NCI-H2227 (cell line): Measurements from ENCODE around the gene PRPS1.
A peak's percentile ranks its signal among the peaks of the same experiment; 100 is the strongest.
"Not testable (repeated sequence)": the region's sequence is repeated elsewhere in the genome, so short reads cannot be mapped to it uniquely, and the experiment has no call there.

Experiments
- DNase-seq: peaks from one replicate; lab custom pipeline; 2025; ENCODE audit not compliant: unreplicated experiment; lab: John Stamatoyannopoulos, UW

The PRPS1 gene

DNA sequence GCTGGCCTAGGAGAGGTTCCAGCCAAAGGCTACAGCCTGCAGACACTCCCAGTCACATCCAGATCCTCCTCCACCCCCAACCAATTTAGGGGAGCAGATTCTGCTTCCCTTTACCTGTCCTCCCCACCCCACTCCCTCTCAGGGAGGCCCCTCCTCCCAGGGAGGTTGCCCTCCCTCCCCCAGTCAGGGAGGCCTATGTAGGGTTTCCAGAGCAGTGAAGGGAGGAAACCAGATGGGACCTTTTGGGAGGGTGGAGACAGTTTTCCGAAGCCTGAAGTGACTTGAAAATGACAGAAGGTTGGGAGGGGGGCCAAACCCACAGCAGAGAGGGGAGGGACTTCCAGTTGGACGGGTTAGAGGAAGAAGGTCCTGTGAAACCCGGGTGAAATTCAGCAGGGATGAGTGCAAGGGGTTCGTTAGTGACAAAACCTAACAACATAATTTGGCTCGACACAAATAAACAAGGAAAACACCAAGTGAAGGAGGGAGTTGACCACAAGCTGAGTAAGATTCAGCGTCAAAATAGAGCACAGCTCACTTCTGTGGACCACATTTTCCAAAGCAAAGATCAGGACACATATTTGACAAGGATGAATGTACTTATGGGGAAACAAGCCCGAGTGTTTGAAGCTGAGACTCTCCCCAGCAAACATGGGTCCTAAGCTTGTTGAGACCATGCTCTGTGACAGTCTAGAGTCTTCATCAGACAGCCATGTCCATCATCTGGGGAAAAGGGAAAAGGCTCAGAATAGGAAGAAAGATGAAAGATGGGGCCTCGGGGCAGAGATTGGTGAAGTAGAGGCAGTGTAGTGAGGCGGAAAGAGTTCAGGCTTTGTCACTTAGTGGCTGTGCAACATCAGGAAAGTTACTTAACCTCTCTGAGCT lies 46.4 kb downstream of the PRPS1 start:
- DNase-seq, result no peak

DNA sequence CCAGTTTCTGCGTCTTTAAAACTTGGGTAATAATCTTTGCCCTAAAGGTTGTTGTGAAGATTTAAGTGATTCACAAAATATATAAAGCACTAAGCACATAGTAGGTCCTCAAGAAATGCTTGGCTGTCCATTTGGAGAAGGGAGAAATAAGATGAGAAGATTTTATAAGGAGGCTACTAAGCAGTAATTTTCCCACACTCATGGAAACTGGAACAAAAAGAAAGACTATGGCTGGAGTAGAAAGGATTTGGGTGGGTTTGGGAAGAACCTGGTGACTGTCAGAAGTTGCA lies 47.0 kb downstream of the PRPS1 start:
- no peak for DNase-seq

DNA sequence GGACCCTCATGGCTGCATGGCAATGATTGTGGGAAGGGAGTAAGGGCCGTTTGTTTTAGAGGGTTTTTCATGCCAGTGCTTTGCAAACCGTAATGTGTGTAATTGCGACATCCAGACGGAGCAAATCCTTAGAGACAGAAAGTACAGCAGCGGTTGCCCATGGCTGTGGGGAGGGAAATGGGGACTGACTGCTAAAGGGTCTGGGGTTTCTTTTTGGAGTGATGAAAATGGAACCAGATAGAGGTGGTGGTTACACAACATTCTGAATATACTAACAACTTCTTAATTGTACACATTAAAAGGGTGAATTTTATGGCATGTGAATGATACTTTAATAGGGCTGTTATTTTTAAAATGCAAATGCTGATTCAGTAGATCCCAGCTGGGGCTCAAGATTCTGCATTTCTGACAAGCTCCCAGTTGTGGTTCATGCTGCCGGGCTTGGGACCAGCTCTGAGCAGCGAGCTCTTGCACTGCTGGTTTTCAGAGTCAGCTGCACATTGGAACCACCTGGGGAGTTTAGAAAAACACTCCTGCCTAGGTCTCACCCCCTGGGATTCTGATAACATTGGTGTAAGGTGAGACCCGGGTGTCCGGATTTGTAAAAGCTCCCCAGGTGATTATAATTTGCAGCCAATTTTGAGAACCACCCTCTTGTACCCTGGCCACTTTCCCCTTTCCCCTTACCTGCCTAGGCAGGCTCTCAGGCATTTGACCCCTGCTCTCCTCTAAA lies 47.7 kb downstream of the PRPS1 start:
- no peak for DNase-seq

DNA sequence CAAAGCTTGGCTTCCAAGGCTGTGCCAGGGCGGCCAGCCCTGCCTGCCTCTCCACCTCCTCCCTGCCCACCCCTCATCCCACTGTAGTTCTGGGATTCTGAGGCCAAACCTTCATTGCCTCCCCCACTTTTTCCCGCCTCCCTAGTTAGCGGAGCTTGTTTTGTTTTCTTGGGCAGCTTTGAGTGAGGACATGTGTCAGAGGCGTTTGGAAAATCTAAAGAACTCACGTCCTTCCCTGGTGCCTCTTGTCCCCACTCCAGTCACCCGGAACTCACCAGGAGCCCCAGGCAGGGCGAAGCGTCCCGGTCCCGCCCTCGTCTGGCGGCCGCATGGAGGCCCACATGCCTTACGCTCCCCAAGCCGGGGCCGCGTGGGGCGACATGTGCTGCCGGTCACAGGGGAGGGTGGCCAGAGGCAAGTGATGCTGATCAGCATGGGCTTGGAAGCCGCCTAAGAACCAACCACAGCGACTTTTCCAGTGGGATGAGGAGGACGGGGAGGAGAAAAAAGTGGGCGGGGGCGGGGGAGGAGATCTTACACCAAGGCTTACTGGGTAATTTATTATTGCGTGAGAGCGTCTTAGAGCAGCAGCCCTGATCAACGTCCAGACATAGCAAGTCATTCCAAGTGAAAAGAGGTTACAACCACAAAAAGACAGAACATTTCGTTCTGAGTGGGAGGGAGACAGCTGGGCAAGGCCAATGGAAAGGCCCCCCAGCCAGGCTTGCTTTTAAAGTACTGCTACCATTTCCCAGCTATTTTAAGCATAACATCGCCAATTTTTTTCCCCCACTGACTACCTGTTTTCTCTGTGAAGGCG lies 48.5 kb downstream of the PRPS1 start:
- DNase-seq, result peak; percentile 71

DNA sequence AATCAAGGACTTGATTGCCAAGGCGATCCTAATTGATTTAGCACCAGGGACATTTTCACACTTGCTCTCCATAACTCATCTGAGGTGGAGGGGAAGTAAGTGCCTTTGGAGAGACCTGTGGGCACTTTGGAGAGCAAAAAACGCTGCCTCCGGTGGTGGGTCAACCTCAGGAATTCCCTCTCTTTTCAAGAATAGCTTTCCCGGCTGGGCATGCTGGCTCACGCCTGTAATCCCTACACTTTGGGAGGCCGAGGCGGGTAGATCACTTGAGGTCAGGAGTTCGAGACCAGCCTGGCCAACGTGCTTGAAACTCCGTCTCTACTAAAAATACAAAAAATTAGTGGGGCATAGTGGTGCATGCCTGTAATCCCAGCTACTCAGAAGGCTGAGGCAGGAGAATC lies 49.2 kb downstream of the PRPS1 start:
- DNase-seq, result no peak

GRCh38 chrX:107677909-107678308 lies 49.6 kb downstream of the PRPS1 start:
- no peak for DNase-seq

- DNase-seq, result no peak
Measured at GRCh38 chrX:107678957-107679740, 50.8 kb downstream of the PRPS1 start.

GRCh38 chrX:107682256-107682655 lies 53.9 kb downstream of the PRPS1 start:
- DNase-seq, result no peak

GRCh38 chrX:107683124-107683895 lies 55.0 kb downstream of the PRPS1 start:
- no peak for DNase-seq

DNA sequence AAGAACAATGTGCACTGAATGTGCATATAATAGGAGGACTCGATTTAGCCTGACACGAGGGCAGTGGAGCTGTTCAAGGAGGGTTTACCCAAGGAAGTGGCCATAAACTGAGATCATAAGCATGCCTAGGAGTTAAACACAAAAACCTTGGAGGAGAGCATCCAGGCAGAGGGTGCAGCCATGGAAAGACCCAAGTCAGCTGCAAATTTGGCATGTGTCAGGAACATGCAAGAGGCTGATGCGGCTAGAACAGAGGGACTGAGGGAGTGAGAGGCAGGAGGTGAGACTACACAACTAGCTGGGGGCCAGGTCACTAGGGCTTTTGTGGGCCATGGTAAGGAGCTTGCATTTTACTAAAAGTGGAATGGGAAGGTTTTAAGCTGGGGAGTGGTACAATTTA lies 55.6 kb downstream of the PRPS1 start:
- DNase-seq, result no peak

DNA sequence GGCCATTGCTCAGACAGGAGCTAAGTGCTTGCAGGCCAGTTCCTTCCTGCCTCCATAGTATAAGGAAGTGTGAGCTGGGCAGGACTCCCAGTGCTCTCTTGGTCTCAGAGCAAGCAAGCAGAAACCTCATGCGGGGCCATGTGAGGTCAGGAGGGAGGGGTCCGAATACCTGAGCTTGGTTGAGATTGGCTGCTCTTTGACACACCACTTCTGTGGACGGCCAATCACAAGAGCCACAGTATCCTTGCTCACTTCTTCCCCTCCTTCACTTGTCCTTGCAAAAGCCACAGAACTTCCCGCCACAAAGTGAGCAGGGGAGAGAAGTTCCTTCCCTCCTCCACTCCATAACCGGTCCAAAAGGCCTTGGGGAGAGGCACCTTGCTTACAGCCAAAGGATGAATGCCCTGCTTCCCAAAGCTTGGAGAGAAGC lies 56.7 kb downstream of the PRPS1 start:
- no peak for DNase-seq

DNA sequence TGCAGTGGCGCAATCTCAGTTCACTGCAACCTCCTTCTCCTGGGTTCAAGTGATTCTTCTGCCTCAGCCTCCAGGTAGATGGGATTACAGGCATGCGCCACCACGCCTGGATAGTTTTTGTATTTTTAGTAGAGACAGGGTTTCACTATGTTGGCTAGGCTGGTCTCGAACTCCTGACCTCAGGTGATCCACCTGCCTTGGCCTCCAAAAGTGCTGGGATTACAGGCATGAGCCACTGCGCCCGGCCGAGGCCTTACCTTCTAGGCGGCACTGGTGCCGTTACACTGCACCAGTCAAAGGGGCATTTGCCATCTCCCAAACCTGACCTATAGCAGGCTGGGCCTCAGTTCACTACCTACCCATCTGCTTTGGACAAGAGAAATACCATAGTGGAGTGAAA lies 57.3 kb downstream of the PRPS1 start:
- not testable (repeated sequence) for DNase-seq

GRCh38 chrX:107686026-107686425 lies 57.7 kb downstream of the PRPS1 start:
- no peak for DNase-seq

DNA sequence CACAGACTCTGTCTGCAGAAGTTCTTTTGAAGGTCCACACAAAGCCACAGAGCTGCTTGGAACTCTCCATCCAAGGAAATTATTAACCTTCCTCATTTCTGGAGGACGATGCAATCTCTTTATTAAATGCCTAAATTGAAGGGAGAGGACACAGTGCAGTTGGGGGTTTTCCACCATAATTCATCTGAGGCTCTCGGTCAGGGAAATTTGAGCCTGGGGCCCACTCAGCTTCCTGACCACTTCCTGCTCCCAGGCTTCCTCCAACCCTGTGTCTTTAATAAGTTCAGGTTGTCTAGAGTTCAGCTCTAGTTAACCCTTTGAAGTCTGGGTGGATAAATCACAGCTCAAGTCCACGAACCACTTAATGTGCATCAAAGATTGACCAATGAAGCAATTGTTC lies 58.5 kb downstream of the PRPS1 start:
- DNase-seq, result no peak

- no peak for DNase-seq
Measured at GRCh38 chrX:107687445-107687844, 59.1 kb downstream of the PRPS1 start.

GRCh38 chrX:107691024-107691448 lies 62.7 kb downstream of the PRPS1 start:
- no peak for DNase-seq

- no peak for DNase-seq
Measured at GRCh38 chrX:107699616-107700015, 71.3 kb downstream of the PRPS1 start.

DNA sequence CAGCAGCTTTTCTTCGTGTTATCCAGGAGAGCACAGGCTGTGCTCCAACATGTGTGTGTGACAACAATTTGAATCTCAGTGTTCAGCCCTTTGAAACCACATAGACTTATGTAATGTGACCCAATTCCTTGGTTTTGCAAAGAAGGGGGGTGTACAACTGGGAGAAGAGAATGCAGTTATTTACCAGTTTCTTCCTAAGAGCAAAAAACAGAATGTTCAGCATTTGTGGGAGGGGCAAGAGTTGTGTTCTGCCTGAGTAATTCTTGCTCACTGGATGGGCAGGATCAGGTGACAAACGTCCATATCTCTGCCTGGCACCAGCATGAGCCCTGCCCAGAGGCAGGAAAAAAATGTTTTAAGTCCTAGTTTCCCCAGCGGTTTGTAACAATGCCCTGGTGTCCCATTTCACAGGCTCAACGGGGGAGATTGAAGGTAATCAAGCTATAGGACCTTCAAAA lies 72.0 kb downstream of the PRPS1 start:
- no peak for DNase-seq
